ENCODE measurements around the gene CD300E.

GRCh38 chr17:74646231-74646630 is 22.7 kb upstream of the CD300E start:
- peak in 3 of 6 experiments; percentile 12 to 34 (median 28) for TF ChIP-seq CTCF (IDR thresholded peaks at IDR 0.05)
- no peak for TF ChIP-seq EP300 (IDR thresholded peaks at IDR 0.05)
- TF ChIP-seq POLR2AphosphoS5 (IDR thresholded peaks at IDR 0.05): no peak

All from upper lobe of left lung (tissue), 4 donors.